ENCODE measurements around the gene CPNE4.

CPNE4 gene

GRCh38 chr3:131796558-131797198 is 238.1 kb downstream of the CPNE4 start:
- no peak for DNase-seq (ENCODE audit: low read depth)

GRCh38 chr3:131796111-131796510 is 238.7 kb downstream of the CPNE4 start:
- no peak for DNase-seq (ENCODE audit: low read depth)

GRCh38 chr3:131795390-131796090 is 239.3 kb downstream of the CPNE4 start:
- peak; percentile 12 for DNase-seq (ENCODE audit: low read depth)

- DNase-seq (ENCODE audit: low read depth), result peak; percentile 30
Measured at GRCh38 chr3:131794766-131795388, 239.9 kb downstream of the CPNE4 start.

GRCh38 chr3:131793870-131794269 is 240.9 kb downstream of the CPNE4 start:
- no peak for DNase-seq (ENCODE audit: low read depth)

- DNase-seq (ENCODE audit: low read depth), result no peak
Measured at GRCh38 chr3:131789188-131789587, 245.6 kb downstream of the CPNE4 start.

- no peak for DNase-seq (ENCODE audit: low read depth)
Measured at GRCh38 chr3:131786386-131786785, 248.4 kb downstream of the CPNE4 start.

GRCh38 chr3:131782751-131783150 is 252.1 kb downstream of the CPNE4 start:
- no peak for DNase-seq (ENCODE audit: low read depth)

- no peak for DNase-seq (ENCODE audit: low read depth)
Measured at GRCh38 chr3:131778526-131778925, 256.3 kb downstream of the CPNE4 start.

- no peak for DNase-seq (ENCODE audit: low read depth)
Measured at GRCh38 chr3:131775650-131776049, 259.2 kb downstream of the CPNE4 start.

- no peak for DNase-seq (ENCODE audit: low read depth)
Measured at GRCh38 chr3:131772269-131773026, 262.4 kb downstream of the CPNE4 start.

GRCh38 chr3:131762981-131763564 is 271.7 kb downstream of the CPNE4 start:
- no peak for DNase-seq (ENCODE audit: low read depth)

- no peak for DNase-seq (ENCODE audit: low read depth)
Measured at GRCh38 chr3:131756405-131756804, 278.4 kb downstream of the CPNE4 start.

GRCh38 chr3:131755380-131755779 is 279.4 kb downstream of the CPNE4 start:
- no peak for DNase-seq (ENCODE audit: low read depth)

GRCh38 chr3:131750256-131750655 is 284.6 kb downstream of the CPNE4 start:
- DNase-seq (ENCODE audit: low read depth), result no peak

GRCh38 chr3:131749826-131750225 is 285.0 kb downstream of the CPNE4 start:
- DNase-seq (ENCODE audit: low read depth), result no peak

GRCh38 chr3:131747466-131747865 is 287.3 kb downstream of the CPNE4 start:
- no peak for DNase-seq (ENCODE audit: low read depth)

- DNase-seq (ENCODE audit: low read depth), result no peak
Measured at GRCh38 chr3:131744765-131745164, 290.0 kb downstream of the CPNE4 start.

GRCh38 chr3:131743126-131743525 is 291.7 kb downstream of the CPNE4 start:
- DNase-seq (ENCODE audit: low read depth), result no peak

- DNase-seq (ENCODE audit: low read depth), result no peak
Measured at GRCh38 chr3:131739211-131739610, 295.6 kb downstream of the CPNE4 start.

GRCh38 chr3:131738095-131738494 is 296.7 kb downstream of the CPNE4 start:
- no peak for DNase-seq (ENCODE audit: low read depth)

- DNase-seq (ENCODE audit: low read depth), result no peak
Measured at GRCh38 chr3:131735544-131735943, 299.3 kb downstream of the CPNE4 start.

All from HS-27A (cell line).